HCT116 (cell line): Measurements from ENCODE around the gene ABHD17C. TPM values are rescaled to one million over a fixed set of nuclear protein-coding genes. Genes with fewer than 3 reads are reported as not detected.
A peak's percentile ranks its signal among the peaks of the same experiment; 100 is the strongest.

Source experiments
- ATAC-seq: fragments of 200-7000 bp; cut with Tn5 transposase; 2 replicates; pipeline ENCODE4 v1.9.1; 2020; ENCODE audit warnings: mild to moderate bottlenecking, moderate library complexity
- Bru-seq: library from RNA; stranded (reverse); fragments of 400-500 nt; gene quantifications from one replicate; lab custom pipeline; 2021; lab: Mats Ljungman, UMichigan
- BruChase-seq, 2 experiments: library from RNA; stranded (reverse); fragments of 400-500 nt; gene quantifications; one replicate each; lab custom pipeline; 2021; lab: Mats Ljungman, UMichigan
- BruUV-seq: library from RNA; stranded (reverse); fragments of 400-500 nt; replicated peaks from 2 replicates; lab custom pipeline; 2021; lab: Mats Ljungman, UMichigan
- CTCF ChIA-PET: fragments of 300-600 bp; sonication (Branson Sonifier 250); formaldehyde crosslinking; loops from one replicate; lab custom pipeline; 2021; ENCODE audit warnings: antibody characterized with exemption; lab: Charles Lee
- POLR2A ChIA-PET: fragments of 300-600, 350-600 bp; sonication (Branson Sonifier 250); formaldehyde crosslinking; loops from one replicate; lab custom pipeline; 2021; ENCODE audit warnings: antibody characterized with exemption; lab: Charles Lee
- RAD21 ChIA-PET, 2 experiments: fragments of 300-600 bp; sonication (Branson Sonifier 250); formaldehyde crosslinking; loops; one replicate each; lab custom pipeline; 2023; ENCODE audit warnings: low total read pairs in 2 of 2; ENCODE audit not compliant: uncharacterized antibody in 2 of 2, unreplicated experiment in 2 of 2, low non-redundant PET in 1 of 2; lab: Charles Lee
- DNase-seq: peaks from one replicate; pipeline ENCODE4 v3.0.0-alpha.2; 2010; ENCODE audit warnings: low read depth, low spot score
- H2AFZ ChIP-seq: fragments of 200-600 bp; shearing (Covaris generic), sonication (generic); 2 replicates; pipeline ENCODE4 v1.6.1; 2017; ENCODE audit warnings: low read depth, mixed run types, mixed read lengths, antibody characterized with exemption, low read length; ENCODE audit not compliant: poor library complexity, severe bottlenecking
- H3K27ac ChIP-seq: 2 replicates; pipeline ENCODE4 v1.5.1; 2012; ENCODE audit warnings: low read depth, low read length
- H3K27me3 ChIP-seq: fragments of 200-600 bp; sonication (generic); 2 replicates; pipeline ENCODE4 v1.6.1; 2016; ENCODE audit warnings: mixed run types, low read length, mixed read lengths; ENCODE audit not compliant: insufficient read depth
- H3K36me3 ChIP-seq, 2 experiments: fragments of 200-500 bp in 1 of 2; fragments of 200-600 bp in 1 of 2; sonication (Bioruptor generic) in 1 of 2; sonication (generic) in 1 of 2; 2 replicates each; pipeline versions ENCODE4 v1.5.1 to v1.6.1; 2014 to 2016; ENCODE audit warnings: low read length in 2 of 2, inconsistent platforms in 1 of 2, mixed read lengths in 1 of 2, mixed run types in 1 of 2; ENCODE audit not compliant: insufficient read depth in 2 of 2, control insufficient read depth in 1 of 2
- H3K4me1 ChIP-seq, 2 experiments: fragments of 200-600 bp in 1 of 2; sonication (generic) in 1 of 2; 2 replicates each; pipeline versions ENCODE4 v1.5.1 to v1.6.1; 2012 to 2017; ENCODE audit warnings: low read length in 2 of 2, inconsistent platforms in 1 of 2, mild to moderate bottlenecking in 1 of 2, mixed read lengths in 1 of 2, mixed run types in 1 of 2, moderate library complexity in 1 of 2; ENCODE audit not compliant: insufficient read depth in 2 of 2, control insufficient read depth in 1 of 2
- H3K4me2 ChIP-seq: fragments of 200-600 bp; sonication (generic); 2 replicates; pipeline ENCODE4 v1.6.1; 2017; ENCODE audit warnings: mixed run types, low read length, mixed read lengths
- H3K4me3 ChIP-seq, 2 experiments: fragments of 200-600 bp in 1 of 2; sonication (generic) in 1 of 2; replicated peaks in 1 of 2; 2 replicates each; pipeline ENCODE4 v1.5.1; 2011 to 2016; ENCODE audit warnings: low read length in 2 of 2, control low read depth in 1 of 2, low read depth in 1 of 2, mild to moderate bottlenecking in 1 of 2, mixed read lengths in 1 of 2, mixed run types in 1 of 2
- H3K79me2 ChIP-seq: fragments of 200-600 bp; sonication (generic); 2 replicates; pipeline ENCODE4 v1.6.1; 2017; ENCODE audit warnings: mild to moderate bottlenecking, mixed run types, low read length, moderate library complexity, mixed read lengths; ENCODE audit not compliant: insufficient read depth
- H3K9ac ChIP-seq: fragments of 200-600 bp; sonication (generic); 2 replicates; pipeline ENCODE4 v1.6.1; 2016; ENCODE audit warnings: low read length, mixed read lengths
- H3K9me2 ChIP-seq: fragments of 200-600 bp; sonication (generic), shearing (Covaris generic); 2 replicates; pipeline ENCODE4 v1.6.1; 2017; ENCODE audit warnings: mixed run types, mild to moderate bottlenecking, moderate library complexity; ENCODE audit not compliant: insufficient read depth
- H3K9me3 ChIP-seq, 2 experiments: fragments of 200-500 bp in 1 of 2; fragments of 200-600 bp in 1 of 2; sonication (Bioruptor generic) in 1 of 2; sonication (generic) in 1 of 2; 2 replicates each; pipeline ENCODE4 v1.6.1; 2014 to 2017; ENCODE audit warnings: low read length in 2 of 2, mixed read lengths in 2 of 2, inconsistent platforms in 1 of 2, low read depth in 1 of 2, mild to moderate bottlenecking in 1 of 2, mixed run types in 1 of 2, moderate library complexity in 1 of 2; ENCODE audit not compliant: control insufficient read depth in 1 of 2, insufficient read depth in 1 of 2
- H4K20me1 ChIP-seq: fragments of 200-600 bp; sonication (generic), shearing (Covaris generic); 2 replicates; pipeline ENCODE4 v1.6.1; 2017; ENCODE audit warnings: mixed run types, mild to moderate bottlenecking, moderate library complexity; ENCODE audit not compliant: insufficient read depth
- EZH2 ChIP-seq: fragments of 200-600 bp; sonication (generic); IDR thresholded peaks from 2 replicates; pipeline ENCODE4 v1.6.1; 2017; ENCODE audit warnings: antibody characterized with exemption, mixed run types
- EZH2phosphoT487 ChIP-seq: fragments of 200-600 bp; IDR thresholded peaks from 2 replicates; pipeline ENCODE4 v1.6.1; 2018; ENCODE audit warnings: antibody characterized with exemption, borderline replicate concordance
- POLR2AphosphoS5 ChIP-seq: IDR thresholded peaks from 2 replicates; pipeline ENCODE4 v1.6.1; 2011; ENCODE audit warnings: mild to moderate bottlenecking, low read depth, low read length, moderate library complexity
- RAD21 ChIP-seq: IDR thresholded peaks from 2 replicates; pipeline ENCODE4 v1.6.1; 2012; ENCODE audit warnings: low read depth, mild to moderate bottlenecking
- SIN3A ChIP-seq: IDR thresholded peaks from 2 replicates; pipeline ENCODE4 v1.6.1; 2012; ENCODE audit warnings: low read depth
- SP1 ChIP-seq: IDR thresholded peaks from 2 replicates; pipeline ENCODE4 v1.6.1; 2012; ENCODE audit warnings: low read depth
- TCF7L2 ChIP-seq: IDR thresholded peaks from 2 replicates; pipeline ENCODE4 v1.7.0; 2011; ENCODE audit warnings: borderline replicate concordance, inconsistent platforms; ENCODE audit not compliant: insufficient read depth, insufficient read length; ENCODE audit errors: extremely low read depth
- ZFX ChIP-seq: fragments of 450-650 bp; IDR thresholded peaks from 2 replicates; pipeline ENCODE4 v1.6.1; 2017
- intact Hi-C: fragments of 100-400 bp; cut with micrococcal nuclease; formaldehyde crosslinking; loops from 2 replicates; pipeline ENCODE4 v1.10.0; 2022
- long read RNA-seq: library from polyadenylated mRNA; unstranded; transcript quantifications from one replicate; pipeline ENCODE4 v2.0.0, GENCODE V29; 2021; ENCODE audit not compliant: unreplicated experiment
- polyA plus RNA-seq: library from polyadenylated mRNA; unstranded; fragments of >200 nt; gene quantifications from 2 replicates; pipeline ENCODE4 v1.2.1, GENCODE V29; 2012; ENCODE audit warnings: missing spikeins
- total RNA-seq: library from RNA; stranded (reverse); gene quantifications from one replicate; pipeline ENCODE4 v1.2.1, GENCODE V29; 2021; ENCODE audit not compliant: unreplicated experiment
- TF ChIP-seq, protein P1 (sequence below): IDR thresholded peaks from 2 replicates; pipeline ENCODE4 v1.6.1; 2012
- TF ChIP-seq, protein P2 (sequence below): IDR thresholded peaks from 2 replicates; pipeline ENCODE4 v1.6.1; 2011; ENCODE audit warnings: mild to moderate bottlenecking, low read length, moderate library complexity; ENCODE audit not compliant: insufficient replicate concordance; ENCODE audit errors: extremely low read depth
- TF ChIP-seq, protein P3 (sequence below): IDR thresholded peaks from 2 replicates; pipeline ENCODE4 v1.6.1; 2012; ENCODE audit warnings: low read depth

ABHD17C gene
- total RNA-seq: 27.9 TPM
- 17.6 and 20.3 TPM in 2 replicates for polyA plus RNA-seq
- percentile 68 among the genes with signal in this experiment for Bru-seq, nascent RNA
- BruChase-seq, experiment 1, labeled RNA remaining after a 6-hour chase: percentile 58 among the genes with signal in this experiment
- percentile 59 among the genes with signal in this experiment for BruChase-seq, experiment 2, labeled RNA remaining after a 2-hour chase
- long read RNA-seq, transcript ABHD17C-201 (3 exons, 2,368 nt): major isoform, 133 of 142 reads
- long read RNA-seq, partial matches to known transcripts: 1 of 142 reads
- long read RNA-seq, other reads (novel, unspliced or antisense): 7 of 142 reads

DNA sequence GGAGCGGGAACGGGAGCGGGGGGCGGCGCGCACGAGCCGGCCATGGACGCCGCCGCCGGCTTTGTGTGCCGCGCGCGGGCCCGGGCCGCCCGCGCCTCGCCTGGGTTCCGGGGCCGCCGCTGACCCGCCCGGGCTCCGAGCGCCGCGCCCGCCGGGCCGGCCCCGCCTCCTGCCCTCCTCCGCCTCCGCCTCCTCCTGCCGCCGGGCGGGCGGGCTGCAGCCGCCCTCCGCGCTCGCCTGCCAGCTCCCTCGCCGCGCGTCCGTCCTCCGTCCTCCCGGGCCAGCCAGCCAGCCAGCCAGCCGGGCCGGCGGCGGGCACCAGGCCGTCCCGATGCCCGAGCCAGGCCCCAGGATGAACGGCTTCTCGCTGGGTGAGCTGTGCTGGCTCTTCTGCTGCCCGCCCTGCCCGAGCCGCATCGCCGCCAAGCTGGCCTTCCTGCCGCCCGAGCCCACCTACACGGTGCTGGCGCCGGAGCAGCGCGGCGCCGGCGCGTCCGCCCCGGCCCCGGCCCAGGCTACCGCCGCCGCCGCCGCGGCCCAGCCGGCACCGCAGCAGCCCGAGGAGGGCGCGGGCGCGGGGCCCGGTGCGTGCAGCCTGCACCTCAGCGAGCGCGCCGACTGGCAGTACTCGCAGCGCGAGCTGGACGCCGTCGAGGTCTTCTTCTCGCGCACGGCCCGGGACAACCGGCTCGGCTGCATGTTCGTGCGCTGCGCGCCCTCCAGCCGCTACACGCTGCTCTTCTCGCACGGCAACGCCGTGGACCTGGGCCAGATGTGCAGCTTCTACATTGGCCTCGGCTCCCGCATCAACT lies at the start of gene ABHD17C:
ABHD17C (plus strand) TSS at position 212 of the 812 bp plus-strand sequence; CDS start at position 332, 120 bp downstream.
- ChIA-PET RAD21 (interaction anchor here in 1 of 2 experiments (1.2 kb wide), 1 partner anchor 275 kb away, joined by 3 read pairs; no protein-coding TSS in a partner anchor), CTCF (interaction anchor here (1.2 to 2.9 kb wide), 2 partner anchors 13 to 81 kb away, joined by 3 to 15 read pairs; no protein-coding TSS in a partner anchor)
- peaks cover 5 to 20% of the 10 kb centered on the region in 2 experiments; a peak in 3 of 4 replicates for H3K4me1 ChIP-seq

More for the DNA sequence above, at the start of gene ABHD17C:
- peak within 1 kb of the TSS; percentile 88 for H3K4me2 ChIP-seq
- no peaks in the 10 kb centered on the region for H3K36me3 ChIP-seq
- no TSS peak for BruUV-seq
- no peaks in the 10 kb centered on the region for H3K9me3 ChIP-seq
- H2AFZ ChIP-seq: no peak within 1 kb of the TSS
- POLR2A ChIA-PET: interaction anchor here (1.8 kb wide), 1 partner anchor 11 kb away, joined by 6 read pairs; no protein-coding TSS in a partner anchor
- ATAC-seq (peak; percentile 80), DNase-seq (no peak)
- no peaks in the 10 kb centered on the region for H3K27me3 ChIP-seq
- H3K79me2 ChIP-seq: peaks cover 47% of the 10 kb centered on the region
- TF ChIP-seq, protein P1, sequence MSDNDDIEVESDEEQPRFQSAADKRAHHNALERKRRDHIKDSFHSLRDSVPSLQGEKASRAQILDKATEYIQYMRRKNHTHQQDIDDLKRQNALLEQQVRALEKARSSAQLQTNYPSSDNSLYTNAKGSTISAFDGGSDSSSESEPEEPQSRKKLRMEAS: peak; percentile 20; the same call in 1 of the 2 replicates
- TF ChIP-seq POLR2AphosphoS5 (peak; percentile 68), EZH2 (no peak), TCF7L2 (no peak), RAD21 (no peak), EZH2phosphoT487 (no peak), SP1 (no peak), SIN3A (peak; percentile 36; the same call in 1 of the 2 replicates), ZFX (peak; percentile 85)
- TF ChIP-seq, protein P2, sequence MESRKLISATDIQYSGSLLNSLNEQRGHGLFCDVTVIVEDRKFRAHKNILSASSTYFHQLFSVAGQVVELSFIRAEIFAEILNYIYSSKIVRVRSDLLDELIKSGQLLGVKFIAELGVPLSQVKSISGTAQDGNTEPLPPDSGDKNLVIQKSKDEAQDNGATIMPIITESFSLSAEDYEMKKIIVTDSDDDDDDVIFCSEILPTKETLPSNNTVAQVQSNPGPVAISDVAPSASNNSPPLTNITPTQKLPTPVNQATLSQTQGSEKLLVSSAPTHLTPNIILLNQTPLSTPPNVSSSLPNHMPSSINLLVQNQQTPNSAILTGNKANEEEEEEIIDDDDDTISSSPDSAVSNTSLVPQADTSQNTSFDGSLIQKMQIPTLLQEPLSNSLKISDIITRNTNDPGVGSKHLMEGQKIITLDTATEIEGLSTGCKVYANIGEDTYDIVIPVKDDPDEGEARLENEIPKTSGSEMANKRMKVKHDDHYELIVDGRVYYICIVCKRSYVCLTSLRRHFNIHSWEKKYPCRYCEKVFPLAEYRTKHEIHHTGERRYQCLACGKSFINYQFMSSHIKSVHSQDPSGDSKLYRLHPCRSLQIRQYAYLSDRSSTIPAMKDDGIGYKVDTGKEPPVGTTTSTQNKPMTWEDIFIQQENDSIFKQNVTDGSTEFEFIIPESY: no peak
- TF ChIP-seq, protein P3, sequence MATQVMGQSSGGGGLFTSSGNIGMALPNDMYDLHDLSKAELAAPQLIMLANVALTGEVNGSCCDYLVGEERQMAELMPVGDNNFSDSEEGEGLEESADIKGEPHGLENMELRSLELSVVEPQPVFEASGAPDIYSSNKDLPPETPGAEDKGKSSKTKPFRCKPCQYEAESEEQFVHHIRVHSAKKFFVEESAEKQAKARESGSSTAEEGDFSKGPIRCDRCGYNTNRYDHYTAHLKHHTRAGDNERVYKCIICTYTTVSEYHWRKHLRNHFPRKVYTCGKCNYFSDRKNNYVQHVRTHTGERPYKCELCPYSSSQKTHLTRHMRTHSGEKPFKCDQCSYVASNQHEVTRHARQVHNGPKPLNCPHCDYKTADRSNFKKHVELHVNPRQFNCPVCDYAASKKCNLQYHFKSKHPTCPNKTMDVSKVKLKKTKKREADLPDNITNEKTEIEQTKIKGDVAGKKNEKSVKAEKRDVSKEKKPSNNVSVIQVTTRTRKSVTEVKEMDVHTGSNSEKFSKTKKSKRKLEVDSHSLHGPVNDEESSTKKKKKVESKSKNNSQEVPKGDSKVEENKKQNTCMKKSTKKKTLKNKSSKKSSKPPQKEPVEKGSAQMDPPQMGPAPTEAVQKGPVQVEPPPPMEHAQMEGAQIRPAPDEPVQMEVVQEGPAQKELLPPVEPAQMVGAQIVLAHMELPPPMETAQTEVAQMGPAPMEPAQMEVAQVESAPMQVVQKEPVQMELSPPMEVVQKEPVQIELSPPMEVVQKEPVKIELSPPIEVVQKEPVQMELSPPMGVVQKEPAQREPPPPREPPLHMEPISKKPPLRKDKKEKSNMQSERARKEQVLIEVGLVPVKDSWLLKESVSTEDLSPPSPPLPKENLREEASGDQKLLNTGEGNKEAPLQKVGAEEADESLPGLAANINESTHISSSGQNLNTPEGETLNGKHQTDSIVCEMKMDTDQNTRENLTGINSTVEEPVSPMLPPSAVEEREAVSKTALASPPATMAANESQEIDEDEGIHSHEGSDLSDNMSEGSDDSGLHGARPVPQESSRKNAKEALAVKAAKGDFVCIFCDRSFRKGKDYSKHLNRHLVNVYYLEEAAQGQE: no peak
- H3K9me2 ChIP-seq: no peaks in the 10 kb centered on the region
- H3K9ac ChIP-seq: peak within 1 kb of the TSS; percentile 78
- intact Hi-C loops: loop anchor here (5.0 kb wide), 1 partner anchor 277 kb away; no protein-coding TSS in a partner anchor
- no peaks in the 10 kb centered on the region for H4K20me1 ChIP-seq
- H3K4me3 ChIP-seq: peak within 1 kb of the TSS; percentile 79 to 81
- H3K27ac ChIP-seq: peak within 1 kb of the TSS; percentile 81
